CD4-positive, alpha-beta T cell treated with Interleukin-6 at 100 ng/mL for 8 hours (primary cell): ENCODE results near the gene KIRREL3.

Experiments
- DNase-seq: peaks from one replicate; pipeline ENCODE4 v3.0.0-alpha.2; 2020; ENCODE audit warnings: mixed read lengths, low spot score

KIRREL3 gene

DNA sequence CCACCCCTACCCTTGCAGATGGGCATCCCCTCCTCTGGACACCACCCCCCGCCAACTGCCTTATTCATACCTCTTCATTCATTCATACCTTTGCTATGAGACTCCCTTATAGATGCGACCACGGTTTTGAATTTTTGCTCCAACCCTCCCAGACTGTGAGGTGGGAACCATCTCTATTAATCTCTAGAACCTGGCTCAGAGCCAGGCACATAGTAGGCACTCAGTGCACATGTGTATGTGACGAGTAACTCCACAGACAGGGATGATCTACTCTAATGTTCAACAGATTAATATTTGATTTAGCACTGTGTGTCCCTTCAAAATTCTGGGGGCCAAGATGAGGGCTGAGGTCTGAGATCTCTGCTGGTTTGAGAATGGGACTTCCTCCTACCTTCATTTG is 424.7 kb downstream of the KIRREL3 start:
- DNase-seq, result no peak

DNA sequence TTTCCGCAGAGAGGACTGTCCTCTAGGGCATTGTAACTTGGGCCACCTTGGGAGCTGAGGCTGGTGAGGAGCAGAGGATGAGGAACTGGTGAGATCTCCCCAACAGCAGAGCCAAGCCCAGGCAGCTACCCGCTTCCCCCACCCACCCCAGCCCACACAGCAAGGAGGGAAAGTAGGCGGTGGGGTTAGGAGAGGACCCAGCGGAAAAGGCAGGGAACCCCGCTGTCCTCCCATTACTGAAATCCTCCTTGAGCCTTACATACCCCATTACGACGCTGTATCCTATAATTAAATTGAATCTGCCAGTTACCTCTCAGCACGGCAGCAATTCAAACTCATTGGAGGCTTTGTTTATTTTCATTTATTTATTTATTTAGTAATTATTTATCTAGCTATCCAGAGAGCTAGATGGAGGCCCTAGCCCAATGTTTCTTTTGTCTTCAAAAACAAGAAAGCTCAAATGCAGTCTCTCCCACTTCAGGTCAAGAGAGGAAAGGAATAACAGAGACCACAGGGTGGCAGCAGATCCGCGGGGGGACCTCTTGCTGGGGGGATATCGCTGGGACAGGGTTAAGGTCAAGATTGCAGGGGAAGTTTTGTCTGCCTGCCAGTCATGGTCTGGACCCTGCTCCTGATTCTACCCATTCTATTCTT is 427.1 kb downstream of the KIRREL3 start:
- no peak for DNase-seq

DNA sequence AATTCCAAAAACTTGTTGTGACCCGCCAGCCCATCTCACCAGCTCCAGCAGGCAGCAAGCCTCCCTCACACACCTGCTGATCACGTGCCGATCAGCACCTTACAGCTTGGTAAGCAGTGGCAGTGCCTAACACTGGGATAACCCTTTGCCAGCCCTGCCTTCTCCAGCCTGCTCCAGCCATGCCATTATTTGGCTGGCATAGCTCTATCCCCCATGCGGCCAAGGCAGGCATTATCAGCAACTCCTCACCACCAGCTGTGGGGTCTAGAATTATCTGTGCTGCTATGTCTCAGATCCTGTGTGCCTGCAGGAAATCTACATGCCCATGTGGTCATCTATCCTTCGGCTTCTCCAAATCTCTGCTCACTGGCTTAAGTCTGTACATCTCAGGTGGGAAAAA is 430.1 kb downstream of the KIRREL3 start:
- no peak for DNase-seq

DNA sequence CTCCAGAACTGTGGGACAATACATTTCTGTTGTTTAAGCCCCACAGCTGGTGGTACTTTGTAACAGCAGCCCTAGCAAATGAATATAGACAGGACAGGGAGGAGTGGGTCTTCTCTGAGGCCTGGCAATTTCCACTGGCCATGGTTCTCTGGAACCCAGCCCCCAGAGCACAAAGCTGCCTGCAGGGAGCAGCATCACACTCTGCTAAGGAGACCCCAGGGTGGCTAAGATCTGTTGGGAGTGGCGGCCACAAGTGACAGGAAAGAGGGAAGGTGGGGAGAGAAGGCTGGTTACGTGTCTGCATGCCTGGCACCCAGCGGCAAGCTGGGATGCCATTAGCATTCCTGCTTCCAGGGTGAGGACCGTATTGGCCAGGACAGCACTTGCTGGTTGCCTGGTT is 433.2 kb downstream of the KIRREL3 start:
- DNase-seq, result no peak

DNA sequence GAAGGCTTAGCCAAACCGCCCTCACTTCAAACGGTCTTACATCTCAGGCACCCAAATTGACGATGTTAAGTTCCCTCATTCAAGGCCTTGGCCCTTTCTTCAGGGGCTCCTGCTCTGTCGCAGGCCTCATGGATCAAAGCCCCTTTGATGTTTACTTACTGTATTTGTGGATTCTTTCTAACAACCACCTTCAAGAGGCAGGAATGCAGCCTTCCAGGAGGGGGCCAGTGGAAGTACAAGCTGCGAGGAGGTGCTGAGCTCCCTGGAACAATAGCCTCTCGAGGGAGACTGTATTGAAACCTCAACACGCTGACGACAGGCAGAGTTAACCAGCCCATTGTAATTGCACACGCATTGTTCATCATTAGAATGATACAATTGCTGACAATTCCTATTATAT is 436.0 kb downstream of the KIRREL3 start:
- no peak for DNase-seq

DNA sequence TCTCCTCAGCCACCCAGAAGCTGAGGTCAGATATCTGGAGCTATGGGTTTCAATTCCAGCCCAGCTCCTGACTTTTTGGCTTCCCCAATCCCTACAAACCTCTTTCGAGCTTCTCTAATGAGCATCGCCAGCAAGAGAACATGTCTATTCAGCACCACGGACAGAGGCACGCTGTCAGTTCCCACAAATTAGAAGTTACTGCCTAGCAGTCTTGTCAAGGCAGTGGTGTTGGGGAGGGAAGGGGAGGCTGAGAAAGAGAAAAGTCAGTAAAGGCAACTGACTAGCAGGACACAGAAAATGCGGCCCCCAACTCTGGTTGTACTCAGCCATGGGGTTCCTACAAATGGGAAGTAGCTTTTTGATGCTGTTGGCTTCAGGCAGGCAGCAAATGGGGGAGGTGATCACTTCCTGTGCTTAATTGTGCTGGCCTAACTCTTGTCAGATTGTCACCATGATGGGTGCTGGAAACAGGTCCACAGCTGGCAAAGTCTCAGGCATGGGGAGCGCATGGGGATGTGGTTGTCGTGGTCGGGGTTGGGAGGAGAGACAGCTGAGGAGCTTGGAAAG is 439.2 kb downstream of the KIRREL3 start:
- no peak for DNase-seq

DNA sequence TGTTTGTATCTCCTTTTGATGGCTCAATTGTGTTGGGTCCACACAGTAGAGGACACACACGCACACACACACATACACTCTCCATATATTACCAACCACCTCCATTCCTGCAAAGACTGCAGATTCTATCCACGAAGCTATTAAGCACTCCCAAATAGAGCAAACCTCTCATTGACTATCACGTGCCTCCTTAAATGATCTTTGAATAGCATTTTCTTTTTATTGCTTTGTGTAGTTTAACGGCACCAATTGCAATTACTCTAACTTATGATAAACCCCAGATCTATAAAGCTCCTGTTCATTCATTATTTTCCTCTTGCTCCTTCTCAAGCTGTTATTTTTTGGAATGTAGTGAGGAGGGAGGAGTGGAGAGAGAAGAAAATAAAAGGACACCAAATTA is 440.3 kb downstream of the KIRREL3 start:
- DNase-seq, result no peak

DNA sequence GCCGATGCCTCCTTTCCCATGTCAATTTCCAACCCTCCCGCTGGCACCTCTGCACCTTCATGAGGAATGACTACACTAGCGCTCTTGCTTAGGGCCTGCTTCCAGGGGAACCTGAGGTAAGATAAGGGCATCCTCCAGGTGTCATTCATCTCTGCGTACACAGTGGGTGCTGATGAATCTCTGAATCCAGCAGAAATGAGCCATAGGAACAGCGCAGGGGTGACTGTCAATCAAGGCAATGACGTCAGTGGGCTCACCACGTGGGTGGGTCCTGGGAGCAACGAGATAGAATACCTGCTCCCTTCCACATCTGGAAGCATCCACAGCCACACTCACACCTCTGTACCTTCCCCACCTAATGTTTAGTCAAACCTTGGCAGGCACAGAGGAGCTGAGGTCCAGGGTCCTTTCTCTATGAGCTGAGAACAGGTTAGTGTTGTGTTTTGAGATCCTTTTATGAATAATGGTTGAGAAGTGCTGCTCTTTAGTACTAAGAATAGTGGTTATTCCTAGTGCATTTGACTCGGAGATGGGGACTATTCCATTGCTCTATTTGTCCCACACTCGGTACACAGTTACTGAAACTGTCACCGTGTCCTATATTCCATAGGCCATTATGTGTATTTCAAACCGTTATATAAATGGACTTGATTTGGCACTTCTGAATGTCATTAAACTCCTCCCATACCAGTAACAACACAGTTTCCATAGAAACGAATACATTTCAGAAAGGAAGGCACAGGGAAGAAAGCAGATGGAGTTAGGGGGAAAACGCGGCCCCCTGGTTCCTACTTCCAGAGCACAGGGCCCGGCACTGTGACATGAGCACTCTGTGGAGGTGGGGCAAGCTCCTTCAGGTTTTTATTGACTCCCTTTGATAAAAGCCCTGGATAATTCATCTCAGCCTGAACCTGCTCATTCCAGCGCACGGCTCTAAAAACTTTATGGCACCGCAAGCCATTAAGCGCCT is 451.7 kb downstream of the KIRREL3 start:
- no peak for DNase-seq

DNA sequence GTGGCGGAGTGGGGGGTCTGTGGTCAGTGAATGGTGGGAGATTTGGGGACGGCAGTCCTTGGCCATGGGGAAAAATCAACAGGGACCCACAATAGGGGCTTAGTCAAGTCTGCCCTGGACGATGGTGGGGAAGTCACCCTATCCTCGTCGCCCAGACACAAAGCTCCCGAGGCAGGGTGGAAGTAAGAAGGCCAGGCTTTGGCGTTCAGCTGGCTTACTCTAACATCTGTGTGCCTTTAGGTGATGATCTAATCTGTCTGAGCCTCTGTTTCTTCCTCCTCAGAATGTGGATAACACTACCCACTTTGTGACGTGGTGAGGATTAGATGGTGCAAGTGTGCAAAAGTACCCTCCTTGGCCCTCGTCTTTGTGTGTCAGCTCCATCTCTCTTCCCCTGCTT is 452.9 kb downstream of the KIRREL3 start:
- no peak for DNase-seq

DNA sequence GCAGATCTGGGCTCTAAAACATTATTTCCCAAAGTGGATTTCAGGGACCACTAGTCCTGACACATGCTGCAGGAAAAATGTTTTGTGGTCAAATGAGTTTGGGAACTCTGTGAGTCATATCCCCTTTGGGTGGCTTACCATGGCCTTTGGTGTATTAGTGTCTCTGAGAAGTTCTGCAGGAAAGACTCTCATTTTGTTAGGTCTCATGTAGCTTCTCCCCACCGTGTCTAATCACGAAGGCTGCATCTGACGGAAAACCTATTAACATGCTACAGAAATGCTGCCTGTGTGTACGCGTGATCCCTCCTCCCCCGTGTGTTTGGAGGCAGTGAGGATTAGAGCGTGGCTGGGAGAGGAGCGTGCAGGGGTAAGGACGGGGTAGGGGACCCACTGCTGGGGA is 453.4 kb downstream of the KIRREL3 start:
- no peak for DNase-seq

DNA sequence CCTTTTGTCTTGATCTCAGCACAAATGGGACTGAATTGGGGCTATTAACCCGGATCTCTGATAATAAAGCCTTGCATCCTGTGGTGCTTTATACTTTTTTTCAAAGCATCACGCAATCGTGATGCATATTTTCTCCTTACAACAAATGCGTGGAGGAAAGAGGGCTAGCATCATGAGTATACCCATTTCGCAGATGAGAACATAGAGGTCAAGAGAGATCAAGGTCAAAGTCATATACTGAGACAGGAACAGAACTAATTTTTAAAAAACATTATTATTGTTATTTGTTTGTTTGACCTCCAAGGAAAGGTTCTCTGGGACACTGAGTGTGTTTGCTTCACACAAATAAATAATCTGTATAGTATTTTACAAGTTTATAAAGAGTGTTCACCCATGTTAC is 453.9 kb downstream of the KIRREL3 start:
- no peak for DNase-seq

DNA sequence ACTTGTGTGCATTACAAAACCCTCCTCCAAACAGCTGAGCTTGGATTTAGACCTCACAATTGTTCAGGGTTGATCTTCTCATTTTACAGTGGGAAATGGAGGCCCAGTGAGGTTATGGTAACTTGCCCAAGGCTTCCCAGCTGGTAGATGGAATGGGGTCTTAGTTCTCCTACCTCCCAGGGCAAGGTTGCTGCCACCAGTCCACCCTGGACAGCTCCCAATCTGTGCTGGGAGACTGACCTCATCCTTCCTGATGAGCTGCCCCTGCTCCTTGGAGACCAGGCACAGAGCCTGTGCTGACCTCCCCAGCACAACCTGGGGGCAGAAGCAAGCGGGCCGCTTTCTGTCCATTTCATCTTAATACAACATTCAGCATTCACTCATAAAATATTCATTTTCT is 454.4 kb downstream of the KIRREL3 start:
- DNase-seq, result no peak

DNA sequence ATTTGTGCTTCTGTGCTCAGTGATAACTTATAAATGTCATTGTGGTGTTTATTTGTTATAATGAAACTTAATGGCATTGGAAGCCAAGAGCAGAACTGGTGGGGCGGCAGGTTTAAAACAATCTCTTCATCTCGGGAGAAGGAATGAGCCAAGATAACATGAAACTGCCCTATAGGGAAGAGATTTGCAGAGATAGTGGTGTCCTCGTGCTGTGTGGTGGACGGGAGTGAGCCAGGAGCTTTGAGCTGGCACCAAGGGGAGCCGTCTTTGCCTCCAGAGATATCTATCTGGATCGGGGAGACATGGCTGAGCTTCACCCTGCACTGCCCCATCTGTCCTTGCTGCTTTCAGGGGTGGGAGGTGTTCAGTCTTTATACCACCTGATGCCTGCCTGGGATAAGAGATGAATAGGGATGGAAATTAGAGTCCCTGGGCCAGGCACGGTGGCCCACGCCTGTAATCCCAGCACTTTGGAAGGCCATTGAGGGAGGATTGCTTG is 455.5 kb downstream of the KIRREL3 start:
- no peak for DNase-seq

DNA sequence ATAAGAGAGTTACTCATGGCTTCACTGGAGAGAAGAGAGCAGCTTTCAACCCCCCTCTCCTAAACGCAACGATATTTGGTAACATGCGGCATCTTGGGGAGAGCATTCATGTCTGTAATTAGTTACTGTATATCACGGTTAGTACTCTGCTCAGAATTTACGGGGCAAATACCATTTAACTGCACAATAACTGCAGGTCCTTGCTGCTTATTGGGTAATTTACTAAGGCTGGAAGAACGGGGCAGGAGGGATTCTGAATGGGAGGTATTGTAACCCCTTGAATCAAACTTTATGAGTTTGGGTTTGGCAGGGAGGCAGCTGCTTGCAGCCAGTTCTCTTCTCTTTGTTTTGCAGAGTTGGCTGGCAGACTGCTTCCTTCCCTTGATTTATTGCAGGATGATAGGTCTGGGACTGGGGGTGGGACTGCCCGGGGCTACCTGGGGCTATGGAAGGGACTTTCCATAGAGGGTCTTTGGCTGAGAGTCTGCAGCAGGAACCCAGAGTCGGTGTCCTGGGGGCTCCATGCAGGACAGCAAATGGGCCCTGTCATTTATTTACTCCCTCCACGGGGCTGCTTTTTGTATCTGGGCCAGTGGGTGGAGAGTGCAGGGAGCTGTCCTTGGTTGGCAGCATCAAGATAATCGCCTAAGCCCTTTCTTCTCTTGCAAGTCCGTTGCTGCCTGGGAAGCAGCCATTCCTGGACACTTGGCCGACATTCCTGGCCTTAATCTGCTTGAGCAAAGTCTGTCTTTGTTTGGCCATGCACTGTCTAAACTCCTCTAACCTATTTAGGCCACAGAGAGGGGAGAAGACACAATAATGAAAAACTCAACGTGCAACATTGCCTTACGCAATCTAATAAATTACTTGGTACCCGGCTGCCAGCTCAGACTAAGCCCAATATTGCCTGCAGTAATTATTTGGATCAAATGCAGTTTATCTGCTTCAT is 456.2 kb downstream of the KIRREL3 start:
- no peak for DNase-seq

DNA sequence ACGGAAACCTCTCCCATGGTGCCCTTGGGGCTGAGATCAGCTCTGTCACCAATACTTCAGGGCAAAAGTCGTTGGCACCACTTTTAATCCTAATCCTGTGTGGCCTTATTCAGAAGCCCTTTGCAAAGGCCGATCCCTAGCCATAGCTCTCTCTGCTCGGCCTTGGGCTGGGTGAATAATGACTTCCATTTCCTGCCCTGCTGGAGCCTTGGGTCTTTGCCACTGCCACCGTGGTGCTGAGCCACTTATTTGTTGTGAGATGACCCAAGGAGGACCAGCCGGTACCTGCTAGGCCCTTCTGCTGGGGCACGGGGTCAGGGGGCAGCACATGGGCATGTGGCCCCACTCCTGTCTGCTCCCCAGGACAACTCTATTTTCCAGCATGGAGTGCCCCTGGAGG is 456.9 kb downstream of the KIRREL3 start:
- no peak for DNase-seq

DNA sequence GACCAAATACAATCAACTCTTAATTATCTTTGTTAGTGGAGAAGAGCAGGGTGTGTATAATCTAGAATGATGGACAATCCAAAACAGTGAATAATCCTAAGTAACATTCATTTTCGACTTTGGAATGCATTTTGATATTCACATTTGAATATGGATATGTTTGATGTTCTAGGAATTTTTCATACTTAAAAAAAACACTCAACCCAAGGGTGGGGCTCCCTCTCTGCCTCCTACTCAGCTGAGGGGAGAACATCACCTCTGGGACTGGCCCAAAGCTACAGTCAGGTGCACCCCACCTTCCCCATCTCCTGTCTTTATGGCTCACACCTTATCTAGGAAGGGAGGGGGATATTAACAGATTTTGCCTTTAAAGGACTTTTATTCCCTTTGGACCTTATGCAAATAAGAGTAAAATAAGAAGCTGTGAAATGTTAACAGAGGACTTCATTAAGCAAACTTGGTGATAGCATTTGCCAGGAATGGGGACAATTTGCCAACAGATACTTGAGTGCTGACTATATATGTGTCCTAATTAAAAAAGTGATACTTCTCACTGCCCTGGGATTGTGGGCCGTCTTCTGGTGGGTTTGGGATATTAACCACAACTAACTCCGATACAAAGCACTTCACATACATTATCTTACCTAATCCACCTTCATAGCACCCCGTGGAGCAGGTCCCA is 458.1 kb downstream of the KIRREL3 start:
- DNase-seq, result no peak

DNA sequence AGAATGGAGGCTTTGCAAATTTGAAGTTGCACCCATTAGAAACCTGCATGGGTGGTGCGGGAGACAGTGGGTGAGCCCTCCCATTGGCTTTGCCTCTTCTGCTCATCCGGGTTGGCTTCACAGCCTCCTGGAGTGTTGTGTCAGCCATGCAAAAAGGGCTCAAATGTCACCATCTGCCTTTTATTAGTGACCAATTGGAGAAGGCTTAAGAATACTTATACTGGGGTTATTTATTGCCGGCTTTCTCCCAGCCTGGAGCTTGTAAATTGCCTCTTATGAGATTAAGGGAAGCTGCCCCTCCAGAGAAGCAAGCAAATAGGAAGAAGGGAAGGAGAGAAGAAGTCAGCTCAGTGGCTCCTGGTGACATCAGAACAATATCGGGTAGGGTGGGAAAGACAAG is 462.5 kb downstream of the KIRREL3 start:
- DNase-seq, result no peak

DNA sequence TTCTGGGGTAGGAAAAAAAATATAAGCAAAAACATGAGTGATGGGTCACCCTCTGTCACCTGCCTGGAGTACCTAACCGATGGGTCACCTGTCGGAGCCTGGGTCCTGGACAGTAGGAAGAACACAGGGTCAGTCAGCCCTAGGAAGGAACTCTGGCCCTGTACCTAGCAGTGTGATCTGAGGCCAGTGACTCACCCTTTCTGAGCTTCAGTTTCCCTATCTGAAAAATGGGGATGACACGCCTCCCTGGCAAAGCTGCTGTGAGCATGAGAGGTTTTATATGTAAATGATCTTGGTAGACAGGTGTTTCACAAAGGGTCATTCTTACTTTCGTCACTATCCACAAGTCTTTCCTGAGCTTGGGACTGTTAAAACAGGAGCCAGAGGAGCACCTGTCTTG is 463.1 kb downstream of the KIRREL3 start:
- DNase-seq, result no peak

DNA sequence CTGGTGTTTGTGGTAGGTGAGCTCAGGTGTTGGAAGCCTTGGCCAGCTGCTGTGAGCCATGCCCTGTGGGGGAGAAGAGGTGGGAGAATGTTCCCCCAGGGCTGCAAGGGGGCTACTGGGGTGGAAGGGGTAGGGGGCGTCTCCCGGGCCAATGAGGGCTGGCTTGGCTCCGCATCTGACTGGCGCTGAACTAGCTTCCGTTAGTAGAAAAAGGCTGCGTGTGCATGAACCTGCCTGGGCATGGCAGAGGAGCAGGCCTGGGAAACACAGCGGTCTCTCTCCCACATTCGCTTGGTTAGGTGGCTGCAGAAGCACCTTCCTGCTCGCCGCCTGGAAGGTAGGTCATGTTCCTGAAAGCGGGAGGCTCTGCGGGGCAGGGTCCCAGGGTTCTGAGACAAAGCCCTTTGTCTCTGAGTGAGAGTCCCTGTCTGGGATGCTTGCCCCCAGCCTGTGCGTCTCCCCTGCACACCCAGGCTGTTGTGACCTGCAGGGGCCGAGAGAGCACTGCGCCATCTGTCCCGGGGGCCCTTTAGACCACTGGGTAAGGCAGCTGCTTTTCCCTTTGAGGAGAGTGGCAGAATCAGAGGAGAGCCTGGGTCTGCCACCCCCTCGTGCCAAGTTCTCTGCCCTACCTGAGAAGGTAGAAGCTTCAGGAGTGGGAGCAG is 466.3 kb downstream of the KIRREL3 start:
- DNase-seq, result no peak

DNA sequence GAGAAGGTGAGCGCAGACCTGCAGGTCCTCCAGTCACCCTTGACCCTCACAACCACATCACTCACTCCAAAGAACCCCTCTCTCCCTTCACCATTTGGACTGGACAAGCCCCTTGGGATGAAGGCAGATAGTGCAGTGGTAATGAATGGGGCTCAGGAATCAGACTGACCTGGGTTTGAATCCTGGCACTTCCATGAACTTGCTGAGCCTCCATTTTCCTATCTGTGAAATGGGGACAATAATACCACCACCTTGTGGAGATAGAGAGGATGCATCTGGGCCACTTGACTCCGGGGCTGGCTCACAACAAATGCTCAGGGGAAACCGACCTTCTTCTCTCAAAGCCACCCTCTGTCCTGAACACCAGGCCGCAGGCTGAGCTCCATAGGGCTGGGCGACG is 467.0 kb downstream of the KIRREL3 start:
- DNase-seq, result no peak

DNA sequence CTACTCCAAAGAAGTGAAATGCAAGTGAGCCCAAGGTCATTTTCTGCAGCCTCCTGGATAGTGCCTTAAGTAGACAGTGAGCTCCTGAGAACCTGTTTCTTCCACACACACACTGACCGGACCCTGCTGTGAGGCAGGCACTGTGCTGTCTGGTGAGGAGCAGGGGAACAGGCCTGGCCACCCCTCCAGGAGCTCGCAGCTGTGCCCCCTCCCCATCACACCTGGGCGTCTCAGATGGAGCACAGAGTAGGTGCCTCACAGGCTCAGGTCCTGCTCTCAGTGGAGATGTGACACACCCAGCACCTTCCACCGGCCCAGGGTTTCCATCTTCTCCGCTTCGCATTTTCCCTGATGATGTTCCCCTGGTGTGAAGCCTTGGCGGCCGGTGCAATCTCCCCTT is 470.2 kb downstream of the KIRREL3 start:
- DNase-seq, result no peak
